ENCODE measurements around the gene CHIT1. TPM values are rescaled to one million over a fixed set of nuclear protein-coding genes. Genes with fewer than 3 reads are reported as not detected.

CHIT1 gene
- total and polyA plus RNA-seq, 8 donors, result 0.09 to 3.0 (median 0.24) TPM; not detected in 1

GRCh38 chr1:203186446-203187303 is 42.8 kb downstream of the CHIT1 start, which contains the start of gene CHI3L1:
Gene CHI3L1, minus strand, starts transcription at chr1:203186704. Its CDS starts 81 bp downstream, at chr1:203186623.
- ATAC-seq (peak; percentile 81), DNase-seq (peak in 1 of 4 donors; percentile 77)
- H3K4me1 ChIP-seq, result peaks cover 12 to 28% of the 10 kb centered on the region in 2 donors
- no peak for TF ChIP-seq CTCF (IDR thresholded peaks at IDR 0.05)
- H3K9me3 ChIP-seq, result no peaks in the 10 kb centered on the region
- no peaks in the 10 kb centered on the region for H3K36me3 ChIP-seq
- intact Hi-C loops (cut with DNase I), result no loop called here
- H3K27ac ChIP-seq, result peak within 1 kb of the TSS; percentile 56 to 75
- H3K4me3 ChIP-seq, result peak within 1 kb of the TSS in 1 of 2 donors; percentile 17
- no peaks in the 10 kb centered on the region for H3K27me3 ChIP-seq

GRCh38 chr1:203186091-203186445 is 43.4 kb downstream of the CHIT1 start:
- H3K4me1 ChIP-seq, result peaks cover 12 to 28% of the 10 kb centered on the region in 2 donors
- DNase-seq (no peak), ATAC-seq (peak; percentile 43)
- peaks cover 0 to 2% of the 10 kb centered on the region in 2 donors for H3K36me3 ChIP-seq
- peak overlapping the region; percentile 56 to 75 for H3K27ac ChIP-seq
- no peaks in the 10 kb centered on the region for H3K9me3 ChIP-seq
- intact Hi-C loops (cut with DNase I), result no loop called here
- no peak for TF ChIP-seq CTCF (IDR thresholded peaks at IDR 0.05)
- peak overlapping the region in 1 of 2 donors; percentile 17 for H3K4me3 ChIP-seq
- H3K27me3 ChIP-seq, result no peaks in the 10 kb centered on the region

- intact Hi-C loops (cut with DNase I), result no loop called here
- Histone ChIP-seq H3K4me1 (peaks cover 12 to 28% of the 10 kb centered on the region in 2 donors), H3K9me3 (no peaks in the 10 kb centered on the region), H3K27ac (peak overlapping the region in 1 of 2 donors; percentile 75), H3K36me3 (peaks cover 0 to 7% of the 10 kb centered on the region in 2 donors), H3K27me3 (no peaks in the 10 kb centered on the region), H3K4me3 (peak overlapping the region in 1 of 2 donors; percentile 17)
- ATAC-seq (no peak), DNase-seq (no peak)
- TF ChIP-seq CTCF (IDR thresholded peaks at IDR 0.05), result no peak
Observed at GRCh38 chr1:203185585-203185984, 43.9 kb downstream of the CHIT1 start.

- intact Hi-C loops (cut with DNase I), result no loop called here
- ATAC-seq (no peak), DNase-seq (no peak)
- TF ChIP-seq CTCF (IDR thresholded peaks at IDR 0.05), result no peak
- Histone ChIP-seq H3K9me3 (no peaks in the 10 kb centered on the region), H3K4me3 (peak overlapping the region in 1 of 2 donors; percentile 17), H3K4me1 (peaks cover 12 to 28% of the 10 kb centered on the region in 2 donors), H3K27me3 (no peaks in the 10 kb centered on the region), H3K27ac (no peak overlapping the region), H3K36me3 (peaks cover 0 to 12% of the 10 kb centered on the region in 2 donors)
Observed at GRCh38 chr1:203185061-203185461, 44.4 kb downstream of the CHIT1 start.

GRCh38 chr1:203184467-203184866 is 45.0 kb downstream of the CHIT1 start:
- H3K36me3 ChIP-seq, result peaks cover 0 to 18% of the 10 kb centered on the region in 2 donors
- H3K4me3 ChIP-seq, result no peak overlapping the region
- no peak overlapping the region for H3K27ac ChIP-seq
- ATAC-seq (no peak), DNase-seq (no peak)
- no peaks in the 10 kb centered on the region for H3K27me3 ChIP-seq
- TF ChIP-seq CTCF (IDR thresholded peaks at IDR 0.05), result no peak
- intact Hi-C loops (cut with DNase I), result no loop called here
- no peaks in the 10 kb centered on the region for H3K9me3 ChIP-seq
- peaks cover 12 to 28% of the 10 kb centered on the region in 2 donors for H3K4me1 ChIP-seq
